ENCODE measurements around the gene PAPSS2.
"Not testable (repeated sequence)": the region's sequence is repeated elsewhere in the genome, so short reads cannot be mapped to it uniquely, and the experiment has no call there.

PAPSS2 gene

GRCh38 chr10:87742992-87743610, 83.4 kb downstream of the PAPSS2 start:
- DNase-seq (ENCODE audit: extremely low read depth in 1 of 2, low read depth in 1 of 2) = not testable (repeated sequence)

- no peak for DNase-seq (ENCODE audit: extremely low read depth in 1 of 2, low read depth in 1 of 2)
Observed at GRCh38 chr10:87744606-87745005, 84.9 kb downstream of the PAPSS2 start.

- DNase-seq (ENCODE audit: extremely low read depth in 1 of 2, low read depth in 1 of 2) = no peak
Observed at GRCh38 chr10:87746911-87747310, 87.2 kb downstream of the PAPSS2 start.

GRCh38 chr10:87748244-87748643, 88.6 kb downstream of the PAPSS2 start:
- DNase-seq (ENCODE audit: extremely low read depth in 1 of 2, low read depth in 1 of 2) = not testable (repeated sequence)

GRCh38 chr10:87750001-87750671, 90.5 kb downstream of the PAPSS2 start:
- DNase-seq (ENCODE audit: extremely low read depth in 1 of 2, low read depth in 1 of 2) = no peak

GRCh38 chr10:87750817-87751216, 91.1 kb downstream of the PAPSS2 start:
- no peak for DNase-seq (ENCODE audit: extremely low read depth in 1 of 2, low read depth in 1 of 2)

GRCh38 chr10:87751274-87751673, 91.6 kb downstream of the PAPSS2 start:
- no peak for DNase-seq (ENCODE audit: extremely low read depth in 1 of 2, low read depth in 1 of 2)

- DNase-seq (ENCODE audit: extremely low read depth in 1 of 2, low read depth in 1 of 2) = no peak
Observed at GRCh38 chr10:87752566-87752965, 92.9 kb downstream of the PAPSS2 start.

GRCh38 chr10:87753995-87754866, 94.6 kb downstream of the PAPSS2 start:
- no peak for DNase-seq (ENCODE audit: extremely low read depth in 1 of 2, low read depth in 1 of 2)

- no peak for DNase-seq (ENCODE audit: extremely low read depth in 1 of 2, low read depth in 1 of 2)
Observed at GRCh38 chr10:87757685-87758084, 98.0 kb downstream of the PAPSS2 start.

GRCh38 chr10:87759551-87759950, 99.9 kb downstream of the PAPSS2 start:
- DNase-seq (ENCODE audit: extremely low read depth in 1 of 2, low read depth in 1 of 2) = no peak

GRCh38 chr10:87760195-87760905, 100.7 kb downstream of the PAPSS2 start:
- DNase-seq (ENCODE audit: extremely low read depth in 1 of 2, low read depth in 1 of 2) = no peak

GRCh38 chr10:87761153-87761552, 101.5 kb downstream of the PAPSS2 start:
- DNase-seq (ENCODE audit: extremely low read depth in 1 of 2, low read depth in 1 of 2) = no peak

- no peak for DNase-seq (ENCODE audit: extremely low read depth in 1 of 2, low read depth in 1 of 2)
Observed at GRCh38 chr10:87761892-87762291, 102.2 kb downstream of the PAPSS2 start.

GRCh38 chr10:87763086-87763861, 103.6 kb downstream of the PAPSS2 start:
- no peak for DNase-seq (ENCODE audit: extremely low read depth in 1 of 2, low read depth in 1 of 2)

- no peak for DNase-seq (ENCODE audit: extremely low read depth in 1 of 2, low read depth in 1 of 2)
Observed at GRCh38 chr10:87764072-87764934, 104.6 kb downstream of the PAPSS2 start.

GRCh38 chr10:87765666-87766376, 106.1 kb downstream of the PAPSS2 start:
- DNase-seq (ENCODE audit: extremely low read depth in 1 of 2, low read depth in 1 of 2) = no peak

GRCh38 chr10:87767253-87767652, 107.6 kb downstream of the PAPSS2 start:
- no peak for DNase-seq (ENCODE audit: extremely low read depth in 1 of 2, low read depth in 1 of 2)

Data from activated CD8-positive, alpha-beta memory T cell treated with anti-CD3 and anti-CD28 coated beads for 1 hour (primary cell).